Activated B cell treated with CpG ODN at 0.5 μM for 24 hours (primary cell): ENCODE measurements around the gene HSPA12B. TPM values are rescaled to one million over a fixed set of nuclear protein-coding genes. Genes with fewer than 3 reads are reported as not detected.

Source experiments
- ATAC-seq: fragments of 200-7000 bp; cut with Tn5 transposase; one replicate; pipeline ENCODE4 v1.10.0; 2021; ENCODE audit warnings: low read depth, mild to moderate bottlenecking, moderate library complexity
- CTCF ChIA-PET: fragments of 350-600 bp; sonication (Branson Sonifier 250); formaldehyde crosslinking; loops from one replicate; lab custom pipeline; 2021; ENCODE audit warnings: antibody characterized with exemption; lab: Charles Lee
- POLR2A ChIA-PET: fragments of 350-600 bp; sonication (Branson Sonifier 250); formaldehyde crosslinking; loops from one replicate; lab custom pipeline; 2021; ENCODE audit warnings: antibody characterized with exemption; lab: Charles Lee
- DNase-seq: peaks from one replicate; pipeline ENCODE4 v3.0.0; 2022
- H3K27ac Mint-ChIP-seq: one replicate; pipeline ENCODE4 v1.8.0; 2020; ENCODE audit warnings: mixed read lengths
- H3K27me3 Mint-ChIP-seq: one replicate; pipeline ENCODE4 v1.8.0; 2021; ENCODE audit warnings: mixed read lengths
- H3K36me3 Mint-ChIP-seq: one replicate; pipeline ENCODE4 v1.8.0; 2021; ENCODE audit warnings: low read depth, mixed read lengths
- H3K4me1 Mint-ChIP-seq: one replicate; pipeline ENCODE4 v1.8.0; 2021; ENCODE audit warnings: mixed read lengths
- H3K4me3 Mint-ChIP-seq: one replicate; pipeline ENCODE4 v1.8.0; 2020; ENCODE audit warnings: mild to moderate bottlenecking, mixed read lengths
- H3K9me3 Mint-ChIP-seq: one replicate; pipeline ENCODE4 v1.8.0; 2020; ENCODE audit warnings: mixed read lengths
- intact Hi-C: fragments of 100-400 bp; cut with micrococcal nuclease; formaldehyde crosslinking; loops from one replicate; pipeline ENCODE4 v1.15.1; 2024
- total RNA-seq: library from RNA; stranded (reverse); gene quantifications from 2 replicates; pipeline ENCODE4 v1.2.3, GENCODE V29; 2022
- TF ChIP-seq, protein P1 (sequence below): fragments of 200-600 bp; IDR thresholded peaks from one replicate; pipeline ENCODE4 v1.8.0; 2022; ENCODE audit warnings: antibody characterized with exemption, mild to moderate bottlenecking

Gene HSPA12B
- total RNA-seq, 1 donor from 2014 or later: not detected

DNA sequence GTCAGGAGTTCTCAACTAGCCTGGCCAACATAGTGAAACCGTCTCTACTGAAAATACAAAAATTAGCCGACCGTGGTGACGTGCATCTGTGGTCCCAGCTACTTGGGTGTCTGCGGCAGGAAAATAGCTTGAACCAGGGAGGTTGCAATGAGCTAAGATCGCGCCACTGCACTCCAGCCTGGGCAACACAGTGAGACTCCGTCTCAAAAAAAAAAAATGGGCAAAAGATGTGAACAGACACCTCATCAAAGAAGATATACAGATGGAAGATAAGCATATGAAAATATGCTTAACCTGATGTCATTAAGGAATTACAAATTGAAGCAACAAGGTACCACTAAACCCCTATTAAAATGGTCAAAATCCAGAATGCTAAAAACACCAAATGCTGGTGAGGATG is 9.2 kb upstream of the HSPA12B start:
- DNase-seq (no peak), ATAC-seq (no peak)
- no peak overlapping the region for H3K4me3 Mint-ChIP-seq
- H3K27me3 Mint-ChIP-seq: peaks cover 32% of the 10 kb centered on the region
- TF ChIP-seq, protein P1, sequence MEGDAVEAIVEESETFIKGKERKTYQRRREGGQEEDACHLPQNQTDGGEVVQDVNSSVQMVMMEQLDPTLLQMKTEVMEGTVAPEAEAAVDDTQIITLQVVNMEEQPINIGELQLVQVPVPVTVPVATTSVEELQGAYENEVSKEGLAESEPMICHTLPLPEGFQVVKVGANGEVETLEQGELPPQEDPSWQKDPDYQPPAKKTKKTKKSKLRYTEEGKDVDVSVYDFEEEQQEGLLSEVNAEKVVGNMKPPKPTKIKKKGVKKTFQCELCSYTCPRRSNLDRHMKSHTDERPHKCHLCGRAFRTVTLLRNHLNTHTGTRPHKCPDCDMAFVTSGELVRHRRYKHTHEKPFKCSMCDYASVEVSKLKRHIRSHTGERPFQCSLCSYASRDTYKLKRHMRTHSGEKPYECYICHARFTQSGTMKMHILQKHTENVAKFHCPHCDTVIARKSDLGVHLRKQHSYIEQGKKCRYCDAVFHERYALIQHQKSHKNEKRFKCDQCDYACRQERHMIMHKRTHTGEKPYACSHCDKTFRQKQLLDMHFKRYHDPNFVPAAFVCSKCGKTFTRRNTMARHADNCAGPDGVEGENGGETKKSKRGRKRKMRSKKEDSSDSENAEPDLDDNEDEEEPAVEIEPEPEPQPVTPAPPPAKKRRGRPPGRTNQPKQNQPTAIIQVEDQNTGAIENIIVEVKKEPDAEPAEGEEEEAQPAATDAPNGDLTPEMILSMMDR: no peak
- H3K9me3 Mint-ChIP-seq: no peaks in the 10 kb centered on the region
- H3K4me1 Mint-ChIP-seq: no peaks in the 10 kb centered on the region
- no peak overlapping the region for H3K27ac Mint-ChIP-seq
- no peaks in the 10 kb centered on the region for H3K36me3 Mint-ChIP-seq
- POLR2A ChIA-PET: no interaction called here
- intact Hi-C loops: no loop called here
- CTCF ChIA-PET: no interaction called here

DNA sequence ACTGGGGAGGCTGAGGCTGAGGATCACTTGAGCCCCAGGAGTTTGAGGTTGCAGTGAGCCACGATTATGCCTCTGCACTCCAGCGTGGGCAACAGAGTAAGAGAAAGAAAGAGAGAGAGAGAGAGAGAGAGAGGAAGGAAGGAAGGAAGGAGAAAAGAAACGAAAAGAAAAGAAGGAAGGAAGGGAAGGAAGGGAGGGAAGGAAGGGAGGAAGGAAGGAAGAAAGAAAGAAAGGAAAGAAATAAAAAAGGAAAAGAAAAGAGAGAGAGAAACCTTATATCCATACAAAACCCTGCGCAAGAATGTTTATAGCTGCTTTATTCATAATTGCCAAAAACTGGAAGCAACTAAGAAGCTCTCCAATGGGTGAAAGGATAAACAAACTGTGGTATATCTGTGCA is 8.1 kb upstream of the HSPA12B start:
- Mint-ChIP-seq H3K36me3 (no peaks in the 10 kb centered on the region), H3K27me3 (peaks cover 33% of the 10 kb centered on the region), H3K9me3 (no peaks in the 10 kb centered on the region), H3K27ac (no peak overlapping the region), H3K4me3 (no peak overlapping the region), H3K4me1 (no peaks in the 10 kb centered on the region)
- TF ChIP-seq, protein P1: no peak
- ChIA-PET CTCF (no interaction called here), POLR2A (no interaction called here)
- ATAC-seq (no peak), DNase-seq (no peak)
- intact Hi-C loops: no loop called here

DNA sequence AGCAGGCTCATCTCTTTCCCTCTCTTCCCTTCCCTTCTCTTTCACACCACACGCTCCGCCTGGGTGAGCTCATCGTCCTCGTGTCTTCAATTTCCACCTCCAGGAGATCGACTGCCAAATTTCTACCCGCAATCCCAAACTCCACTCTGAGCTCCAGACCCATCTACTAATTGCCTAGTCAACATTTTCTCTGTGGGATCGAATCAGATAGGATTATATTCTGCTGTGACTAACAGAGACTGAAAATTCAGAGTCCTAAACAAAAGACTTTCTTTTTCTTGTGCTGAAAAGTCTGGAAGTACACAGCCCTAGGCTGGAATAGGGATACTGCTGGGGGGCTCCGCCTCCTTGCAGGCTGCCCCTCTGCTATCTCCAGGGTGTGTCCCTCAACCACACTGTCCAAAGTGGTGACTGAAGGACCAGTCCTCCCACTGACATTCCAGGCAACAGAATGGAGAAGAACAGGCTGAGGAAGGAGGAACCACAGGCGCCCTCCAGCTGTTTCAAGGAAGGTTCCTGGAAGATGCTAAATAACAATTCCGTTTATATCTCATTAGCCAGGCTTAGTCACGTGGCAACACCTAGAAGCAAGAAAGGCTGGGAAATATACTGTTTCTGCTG is 5.0 kb upstream of the HSPA12B start:
- ChIA-PET POLR2A (no interaction called here), CTCF (no interaction called here)
- H3K36me3 Mint-ChIP-seq: no peaks in the 10 kb centered on the region

DNA sequence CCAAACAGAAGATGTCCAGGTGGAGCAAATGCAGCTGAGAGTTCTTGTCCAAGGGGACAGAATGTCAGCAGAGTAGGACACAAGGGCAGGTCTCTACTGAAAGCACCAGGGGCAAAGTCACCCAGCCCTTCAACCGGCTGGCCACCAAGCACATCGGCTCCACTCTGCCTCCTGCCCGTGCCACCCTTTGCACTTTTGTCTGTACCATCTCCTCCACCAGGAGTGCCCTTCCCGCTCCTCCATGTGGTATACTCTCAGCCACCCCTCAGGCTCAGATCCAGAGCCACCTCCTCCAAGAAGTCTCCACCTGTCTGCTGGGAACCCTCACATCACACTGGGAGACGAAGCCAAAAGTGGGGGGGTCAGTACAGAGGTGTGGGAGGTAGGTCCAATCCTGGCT is 4.1 kb upstream of the HSPA12B start:
- CTCF ChIA-PET: interaction anchor here (1.6 kb wide), 1 partner anchor 18 kb away, joined by 4 read pairs; no protein-coding TSS in a partner anchor
- ATAC-seq (no peak), DNase-seq (no peak)
- Mint-ChIP-seq H3K4me1 (no peaks in the 10 kb centered on the region), H3K36me3 (no peaks in the 10 kb centered on the region), H3K9me3 (no peaks in the 10 kb centered on the region), H3K27me3 (peaks cover 53% of the 10 kb centered on the region), H3K4me3 (no peak overlapping the region), H3K27ac (no peak overlapping the region)
- TF ChIP-seq, protein P1: no peak
- intact Hi-C loops: no loop called here
- POLR2A ChIA-PET: no interaction called here

More for the DNA sequence above, 5.0 kb upstream of the HSPA12B start:
- Mint-ChIP-seq H3K9me3 (no peaks in the 10 kb centered on the region), H3K27me3 (peaks cover 46% of the 10 kb centered on the region), H3K27ac (no peak overlapping the region), H3K4me1 (no peaks in the 10 kb centered on the region), H3K4me3 (no peak overlapping the region)
- DNase-seq (no peak), ATAC-seq (no peak)
- intact Hi-C loops: no loop called here
- TF ChIP-seq, protein P1: no peak

DNA sequence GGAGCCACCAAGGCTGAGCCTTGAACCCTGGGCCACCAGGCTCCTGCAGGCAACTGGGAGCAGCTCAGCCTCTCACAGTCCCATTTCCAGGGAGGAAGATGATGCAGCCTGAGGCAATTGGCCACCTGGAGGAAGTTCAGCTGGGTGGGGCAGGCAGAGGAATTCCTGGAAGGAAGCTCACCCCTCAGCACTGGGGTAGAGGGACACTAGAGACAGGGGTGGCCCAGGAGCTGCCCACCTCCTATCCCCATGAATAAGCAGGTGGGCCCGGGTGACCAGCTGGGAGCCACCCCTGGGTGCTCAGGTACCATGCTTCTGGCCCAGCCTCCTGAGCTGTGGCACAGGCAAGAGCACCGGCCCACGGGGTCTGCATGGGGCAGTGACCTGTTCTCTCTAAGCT is 3.6 kb upstream of the HSPA12B start:
- ATAC-seq (no peak), DNase-seq (no peak)
- no peaks in the 10 kb centered on the region for H3K4me1 Mint-ChIP-seq
- TF ChIP-seq, protein P1: no peak
- H3K27ac Mint-ChIP-seq: no peak overlapping the region
- no peak overlapping the region for H3K4me3 Mint-ChIP-seq
- ChIA-PET POLR2A (no interaction called here), CTCF (interaction anchor here (1.6 kb wide), 1 partner anchor 18 kb away, joined by 4 read pairs; no protein-coding TSS in a partner anchor)
- intact Hi-C loops: no loop called here
- H3K9me3 Mint-ChIP-seq: no peaks in the 10 kb centered on the region
- H3K27me3 Mint-ChIP-seq: peaks cover 57% of the 10 kb centered on the region
- H3K36me3 Mint-ChIP-seq: no peaks in the 10 kb centered on the region
